Gastrocnemius medialis (tissue), 4 donors: ENCODE measurements around the gene MAFB. TPM values are rescaled to one million over a fixed set of nuclear protein-coding genes. Genes with fewer than 3 reads are reported as not detected.

Experiments used
- ATAC-seq, 2 donors: fragments of 150-250 bp; one replicate each; pipeline ENCODE4 v1.9.1; 2016
- DNase-seq, 2 donors: peaks; one replicate each; pipeline ENCODE4 v3.0.0-alpha.2; 2019
- H3K27ac ChIP-seq, 4 donors: fragments of 200-600 bp; sonication (generic); 1 replicate in 1 of 4; 2 replicates in 3 of 4; pipeline ENCODE4 v1.5.1; 2016 to 2018; ENCODE audit warnings: mild to moderate bottlenecking in 2 of 4, moderate library complexity in 1 of 4
- H3K27me3 ChIP-seq, 3 donors: fragments of 200-600 bp; sonication (generic) in 2 of 3; 1 replicate in 1 of 3; 2 replicates in 2 of 3; pipeline versions ENCODE4 v1.5.1 to v1.6.0; 2016 to 2019; ENCODE audit warnings: mild to moderate bottlenecking in 1 of 3, moderate library complexity in 1 of 3
- H3K36me3 ChIP-seq, 2 donors: fragments of 200-600 bp; sonication (generic) in 1 of 2; one replicate each; pipeline ENCODE4 v1.5.1; 2017 to 2018
- H3K4me1 ChIP-seq, 2 donors: fragments of 200-600 bp; sonication (generic) in 1 of 2; one replicate each; pipeline ENCODE4 v1.5.1; 2016 to 2017; ENCODE audit warnings: mild to moderate bottlenecking in 2 of 2
- H3K4me3 ChIP-seq, 4 donors: fragments of 200-600 bp; sonication (generic) in 3 of 4; 1 replicate in 1 of 4; 2 replicates in 3 of 4; pipeline ENCODE4 v1.5.1; 2016 to 2019; ENCODE audit warnings: mild to moderate bottlenecking in 2 of 4
- H3K9me3 ChIP-seq, 3 donors: fragments of 200-600 bp; sonication (generic) in 2 of 3; 1 replicate in 1 of 3; 2 replicates in 2 of 3; pipeline ENCODE4 v1.5.1; 2016 to 2019
- POLR2A ChIP-seq, 2 donors: fragments of 450-650 bp; IDR thresholded peaks; one replicate each; pipeline ENCODE4 v1.6.1; 2017; ENCODE audit warnings: antibody characterized with exemption in 2 of 2, mild to moderate bottlenecking in 2 of 2, moderate library complexity in 2 of 2
- in situ Hi-C, 4 donors: fragments of 200-750 bp; cut with MboI; loops; one replicate each; pipeline versions ENCODE4 v1.15.0 to v1.8.0; 2017; ENCODE audit warnings: low sequenced_read_pairs in 4 of 4
- intact Hi-C: fragments of 100-400 bp; cut with DNase I; formaldehyde crosslinking; loops from one replicate; pipeline ENCODE4 v1.15.1; 2023; ENCODE audit warnings: low total_unique reads
- total RNA-seq, 4 donors: library from RNA; depleted of rRNA; stranded (reverse); fragments of >200 nt; gene quantifications; one replicate each; pipeline versions ENCODE4 v1.1.0 to v1.2.3, GENCODE V29; 2016
- TF ChIP-seq, protein P1 (sequence below), 5 experiments: fragments of 450-650 bp in 3 of 5; fragments of 200-600 bp in 2 of 5; sonication (generic) in 2 of 5; IDR thresholded peaks in 4 of 5; conservative IDR thresholded peaks in 1 of 5; 1 replicate in 4 of 5; 2 replicates in 1 of 5; pipeline ENCODE4 v1.5.1; 2016 to 2019; ENCODE audit warnings: antibody characterized with exemption in 5 of 5, mild to moderate bottlenecking in 3 of 5, moderate library complexity in 3 of 5

The MAFB gene
- total RNA-seq, 4 donors from 2014 or later = 15.4 to 24.9 (median 18.6) TPM

DNA sequence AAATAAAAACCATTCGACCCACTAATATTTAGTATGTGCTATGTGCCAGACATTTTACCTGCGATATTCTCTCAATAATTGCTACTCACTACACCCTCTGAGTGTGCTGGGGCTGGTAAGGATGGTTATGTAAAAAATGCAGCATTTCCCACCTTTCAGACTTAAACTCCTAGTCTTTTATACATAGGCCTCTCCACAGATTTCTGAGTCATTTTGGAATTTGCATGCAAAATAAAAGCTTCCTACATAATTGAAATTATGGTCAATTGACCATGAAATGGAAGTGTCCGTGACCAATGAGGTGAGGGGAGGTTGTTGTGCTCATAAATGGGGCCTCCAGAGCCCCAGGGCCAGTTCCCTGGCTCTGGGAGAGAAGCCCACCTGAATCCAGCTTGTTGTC is 37.7 kb upstream of the MAFB start:
- intact Hi-C loops (no loop called here), in situ Hi-C loops (no loop called here)
- no peak for ATAC-seq
- DNase-seq = no peak
- no peak overlapping the region for H3K27ac ChIP-seq
- H3K4me1 ChIP-seq = peaks cover 0 to 4% of the 10 kb centered on the region in 2 donors
- no peaks in the 10 kb centered on the region for H3K9me3 ChIP-seq
- no peaks in the 10 kb centered on the region for H3K27me3 ChIP-seq
- TF ChIP-seq, protein P1, sequence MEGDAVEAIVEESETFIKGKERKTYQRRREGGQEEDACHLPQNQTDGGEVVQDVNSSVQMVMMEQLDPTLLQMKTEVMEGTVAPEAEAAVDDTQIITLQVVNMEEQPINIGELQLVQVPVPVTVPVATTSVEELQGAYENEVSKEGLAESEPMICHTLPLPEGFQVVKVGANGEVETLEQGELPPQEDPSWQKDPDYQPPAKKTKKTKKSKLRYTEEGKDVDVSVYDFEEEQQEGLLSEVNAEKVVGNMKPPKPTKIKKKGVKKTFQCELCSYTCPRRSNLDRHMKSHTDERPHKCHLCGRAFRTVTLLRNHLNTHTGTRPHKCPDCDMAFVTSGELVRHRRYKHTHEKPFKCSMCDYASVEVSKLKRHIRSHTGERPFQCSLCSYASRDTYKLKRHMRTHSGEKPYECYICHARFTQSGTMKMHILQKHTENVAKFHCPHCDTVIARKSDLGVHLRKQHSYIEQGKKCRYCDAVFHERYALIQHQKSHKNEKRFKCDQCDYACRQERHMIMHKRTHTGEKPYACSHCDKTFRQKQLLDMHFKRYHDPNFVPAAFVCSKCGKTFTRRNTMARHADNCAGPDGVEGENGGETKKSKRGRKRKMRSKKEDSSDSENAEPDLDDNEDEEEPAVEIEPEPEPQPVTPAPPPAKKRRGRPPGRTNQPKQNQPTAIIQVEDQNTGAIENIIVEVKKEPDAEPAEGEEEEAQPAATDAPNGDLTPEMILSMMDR (IDR thresholded peaks at IDR 0.05 in 4 of 5, conservative IDR thresholded peaks at IDR 0.05 in 1 of 5) = no peak
- no peak for TF ChIP-seq POLR2A (IDR thresholded peaks at IDR 0.05)
- H3K36me3 ChIP-seq = no peaks in the 10 kb centered on the region
- no peak overlapping the region for H3K4me3 ChIP-seq

DNA sequence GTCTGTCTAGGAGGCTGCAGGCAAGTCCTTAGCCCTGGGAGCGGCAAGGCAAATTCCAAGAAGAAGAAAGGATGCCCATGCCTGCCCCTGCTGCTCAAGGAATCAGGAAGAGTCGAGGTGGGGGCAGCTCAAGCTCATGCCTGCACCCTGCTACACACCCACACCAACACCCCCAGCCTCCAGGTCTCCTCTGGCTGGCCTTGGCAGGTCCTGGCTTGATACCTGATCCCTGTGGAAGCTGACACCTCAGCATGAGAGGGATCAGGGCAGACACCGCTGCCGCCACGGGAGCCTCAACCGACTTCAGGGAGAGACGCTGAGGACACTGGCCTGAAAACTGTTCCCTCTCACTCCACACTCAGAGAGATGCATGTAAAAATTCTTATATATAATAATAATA is 35.5 kb upstream of the MAFB start:
- H3K4me3 ChIP-seq = no peak overlapping the region
- intact Hi-C loops = no loop called here
- no peaks in the 10 kb centered on the region for H3K36me3 ChIP-seq
- H3K27me3 ChIP-seq = no peaks in the 10 kb centered on the region
- no peak overlapping the region for H3K27ac ChIP-seq
- ATAC-seq (peak; percentile 70 to 79), DNase-seq (peak in 1 of 2 donors; percentile 41)
- TF ChIP-seq, protein P1 (IDR thresholded peaks at IDR 0.05 in 4 of 5, conservative IDR thresholded peaks at IDR 0.05 in 1 of 5) = no peak
- no peak for TF ChIP-seq POLR2A (IDR thresholded peaks at IDR 0.05)
- H3K4me1 ChIP-seq = peaks cover 0 to 4% of the 10 kb centered on the region in 2 donors
- in situ Hi-C loops = loop anchor here in 1 of 4 donors (25.0 kb wide), 1 partner anchor 837 kb away; no protein-coding TSS in a partner anchor
- no peaks in the 10 kb centered on the region for H3K9me3 ChIP-seq

DNA sequence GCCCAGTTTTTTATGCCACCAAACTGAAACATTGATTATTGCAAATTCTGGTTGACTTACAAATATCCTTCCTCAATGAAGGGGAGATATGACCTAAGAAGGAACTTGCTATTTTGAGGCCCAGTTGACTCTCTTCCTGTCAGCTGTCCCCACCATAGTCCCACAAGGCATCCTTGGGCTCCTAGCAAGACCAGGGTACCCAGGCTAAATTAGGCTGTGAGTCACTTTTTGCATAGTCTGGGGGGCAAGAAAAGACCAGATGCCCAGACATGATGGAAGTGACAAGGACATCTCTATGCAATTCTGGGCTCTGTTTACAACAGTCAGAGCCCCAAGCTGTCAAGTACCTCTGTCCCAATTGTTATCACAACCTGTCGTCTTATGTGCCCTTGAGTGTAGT is 31.8 kb upstream of the MAFB start:
- in situ Hi-C loops = loop anchor here in 1 of 4 donors (25.0 kb wide), 1 partner anchor 834 kb away; no protein-coding TSS in a partner anchor
- H3K4me3 ChIP-seq = no peak overlapping the region
- no peak for TF ChIP-seq POLR2A (IDR thresholded peaks at IDR 0.05)
- TF ChIP-seq, protein P1 (IDR thresholded peaks at IDR 0.05 in 4 of 5, conservative IDR thresholded peaks at IDR 0.05 in 1 of 5) = no peak
- H3K36me3 ChIP-seq = no peaks in the 10 kb centered on the region
- intact Hi-C loops = no loop called here
- peaks cover 0 to 4% of the 10 kb centered on the region in 2 donors for H3K4me1 ChIP-seq
- ATAC-seq = no peak
- no peak for DNase-seq
- H3K9me3 ChIP-seq = no peaks in the 10 kb centered on the region
- no peak overlapping the region for H3K27ac ChIP-seq
- no peaks in the 10 kb centered on the region for H3K27me3 ChIP-seq

DNA sequence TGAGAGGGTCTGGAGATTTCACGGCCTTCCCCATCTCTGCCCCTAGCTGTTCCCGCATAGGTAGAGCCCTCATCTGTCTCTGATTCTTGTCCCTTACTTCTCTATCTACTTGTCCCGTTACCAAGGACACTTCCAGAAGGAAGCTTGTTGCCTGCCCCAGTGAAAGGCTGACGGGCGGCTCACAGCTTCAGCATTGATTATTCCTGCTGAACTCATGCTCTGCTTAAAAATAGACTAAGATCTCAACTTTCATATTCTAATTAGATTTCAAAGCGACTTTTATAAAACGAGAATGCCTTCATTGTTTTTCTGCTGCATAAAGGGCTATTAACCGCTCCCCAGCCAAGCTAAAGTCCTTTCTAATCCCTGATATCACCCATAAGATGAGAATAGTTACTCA is 31.1 kb upstream of the MAFB start:
- no peak for ATAC-seq
- intact Hi-C loops = no loop called here
- Histone ChIP-seq H3K4me3 (no peak overlapping the region), H3K4me1 (peaks cover 0 to 3% of the 10 kb centered on the region in 2 donors), H3K9me3 (no peaks in the 10 kb centered on the region), H3K27ac (no peak overlapping the region), H3K36me3 (no peaks in the 10 kb centered on the region), H3K27me3 (no peaks in the 10 kb centered on the region)
- in situ Hi-C loops = loop anchor here in 1 of 4 donors (25.0 kb wide), 1 partner anchor 833 kb away; no protein-coding TSS in a partner anchor
- TF ChIP-seq, protein P1 (IDR thresholded peaks at IDR 0.05 in 4 of 5, conservative IDR thresholded peaks at IDR 0.05 in 1 of 5) = no peak
- TF ChIP-seq POLR2A (IDR thresholded peaks at IDR 0.05) = no peak
- DNase-seq = no peak
